ENCODE measurements around the gene PCDH9.
"Not testable (repeated sequence)": the region's sequence is repeated elsewhere in the genome, so short reads cannot be mapped to it uniquely, and the experiment has no call there.

The PCDH9 gene

DNA sequence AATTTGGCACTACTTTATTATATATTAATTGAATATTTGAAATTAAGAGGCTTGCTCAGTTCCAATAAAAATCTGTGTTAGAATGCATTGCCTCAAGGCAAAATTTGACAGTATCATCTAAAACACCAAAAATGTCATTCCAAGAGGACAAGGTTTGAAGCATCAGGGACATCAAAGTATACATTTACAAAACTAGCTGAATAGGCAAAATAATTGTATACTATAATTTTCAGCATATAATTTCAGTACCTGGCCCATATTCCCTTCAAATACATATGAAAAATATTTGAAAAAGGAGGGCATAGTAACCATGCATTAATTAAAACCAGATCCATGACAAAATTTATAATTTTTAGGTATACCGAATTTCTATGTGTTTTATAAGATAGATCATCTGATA is 963.8 kb downstream of the PCDH9 start:
- FAIRE-seq: no peak
- TF ChIP-seq TAF1 (IDR thresholded peaks at IDR 0.05; ENCODE audit: borderline replicate concordance, low read depth, low read length) (no peak), POLR2A (IDR thresholded peaks at IDR 0.05; ENCODE audit: low read depth, low read length) (no peak), POLR2AphosphoS5 (IDR thresholded peaks at IDR 0.05; ENCODE audit: low read depth, low read length) (no peak)
- no peak for DNase-seq (ENCODE audit: insufficient read length)

DNA sequence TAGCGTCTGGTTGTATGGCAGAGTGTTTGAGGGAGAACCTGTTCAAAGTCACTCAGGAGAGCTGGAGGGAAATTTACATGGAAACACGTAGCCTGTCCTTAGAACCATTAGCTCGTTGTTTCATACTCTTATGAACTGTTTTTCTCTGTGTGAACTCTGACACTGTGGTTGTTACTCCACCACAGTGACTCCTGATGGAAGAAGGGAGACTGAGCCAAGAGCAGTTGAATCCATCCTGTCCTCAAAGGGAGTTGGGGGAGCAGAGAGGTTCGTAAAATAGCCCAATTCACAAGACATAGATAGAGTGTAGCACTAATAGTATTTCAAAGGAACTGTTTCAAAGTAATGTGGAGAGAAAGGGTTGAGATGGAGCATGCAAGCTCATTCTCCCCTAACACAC is 964.8 kb downstream of the PCDH9 start:
- DNase-seq (ENCODE audit: insufficient read length) (no peak), FAIRE-seq (no peak)
- no peak for TF ChIP-seq TAF1 (IDR thresholded peaks at IDR 0.05; ENCODE audit: borderline replicate concordance, low read depth, low read length)
- TF ChIP-seq POLR2AphosphoS5 (IDR thresholded peaks at IDR 0.05; ENCODE audit: low read depth, low read length): no peak
- no peak for TF ChIP-seq POLR2A (IDR thresholded peaks at IDR 0.05; ENCODE audit: low read depth, low read length)

- no peak for FAIRE-seq
- DNase-seq (ENCODE audit: insufficient read length): no peak
- TF ChIP-seq POLR2AphosphoS5 (IDR thresholded peaks at IDR 0.05; ENCODE audit: low read depth, low read length) (no peak), TAF1 (IDR thresholded peaks at IDR 0.05; ENCODE audit: borderline replicate concordance, low read depth, low read length) (no peak), POLR2A (IDR thresholded peaks at IDR 0.05; ENCODE audit: low read depth, low read length) (no peak)
Observed at GRCh38 chr13:66264971-66265370, 965.2 kb downstream of the PCDH9 start.

DNA sequence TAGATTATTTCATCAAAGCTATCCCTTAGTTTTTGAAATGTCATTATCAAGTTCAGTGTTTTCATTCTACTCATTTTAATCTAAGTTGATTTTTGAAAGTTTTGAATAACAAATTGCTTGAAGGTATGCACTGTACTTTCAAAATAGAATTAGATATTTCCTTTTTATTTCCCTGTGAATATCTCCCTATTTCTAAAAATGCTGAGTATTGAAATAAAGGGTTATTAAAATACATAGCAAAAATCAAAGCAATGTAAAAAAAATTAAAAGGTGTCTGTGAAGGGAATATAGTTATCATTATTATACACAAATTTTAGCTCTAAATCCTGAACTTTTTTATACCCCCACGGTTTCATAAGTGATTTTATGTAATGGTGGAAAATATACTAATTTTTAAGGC is 967.8 kb downstream of the PCDH9 start:
- no peak for TF ChIP-seq TAF1 (IDR thresholded peaks at IDR 0.05; ENCODE audit: borderline replicate concordance, low read depth, low read length)
- no peak for TF ChIP-seq POLR2AphosphoS5 (IDR thresholded peaks at IDR 0.05; ENCODE audit: low read depth, low read length)
- TF ChIP-seq POLR2A (IDR thresholded peaks at IDR 0.05; ENCODE audit: low read depth, low read length): no peak
- FAIRE-seq (no peak), DNase-seq (ENCODE audit: insufficient read length) (no peak)

GRCh38 chr13:66259426-66259825 is 970.7 kb downstream of the PCDH9 start:
- not testable (repeated sequence) for FAIRE-seq

More at GRCh38 chr13:66259426-66259825, 970.7 kb downstream of the PCDH9 start:
- not testable (repeated sequence) for DNase-seq (ENCODE audit: insufficient read length)
